ENCODE data around the gene LAYN.

DNA sequence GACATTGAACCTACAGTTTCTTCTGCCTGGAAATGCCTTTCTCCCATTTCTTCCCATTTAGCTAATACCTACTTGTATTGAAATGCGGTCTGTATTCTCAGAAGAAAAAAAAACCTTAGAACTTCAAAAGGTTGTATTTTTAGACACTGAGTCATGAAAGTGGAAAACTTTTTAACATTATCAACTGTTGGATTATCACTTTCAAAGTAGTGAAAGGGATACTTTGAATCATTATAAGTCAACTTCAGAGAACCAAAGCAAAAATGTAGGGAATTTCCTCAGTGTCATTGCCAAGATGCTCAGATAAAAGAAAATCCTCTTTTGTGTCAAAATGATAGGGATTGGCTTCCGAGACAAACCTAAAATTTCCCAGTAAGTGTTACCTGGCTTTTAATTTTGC is 19.4 kb upstream of the LAYN start:
- no peak for TF ChIP-seq CTCF (IDR thresholded peaks at IDR 0.05; ENCODE audit: low read depth, low read length)
- TF ChIP-seq POLR2A (IDR thresholded peaks at IDR 0.05; ENCODE audit: extremely low read depth, insufficient read length): no peak
